H9 (cell line): ENCODE measurements around the gene TSR1. TPM values are rescaled to one million over a fixed set of nuclear protein-coding genes. Genes with fewer than 3 reads are reported as not detected.
A peak's percentile ranks its signal among the peaks of the same experiment; 100 is the strongest.

Experiments
- DNase-seq: peaks from one replicate; pipeline ENCODE4 v3.0.0-alpha.2; 2017
- H2AFZ ChIP-seq: one replicate; pipeline ENCODE4 v1.6.1; 2013; ENCODE audit warnings: mild to moderate bottlenecking, low read length, control low read depth, moderate library complexity
- H2AK5ac ChIP-seq: 2 replicates; pipeline ENCODE4 v1.6.1; 2013; ENCODE audit warnings: low read length, control low read depth, mixed read lengths; ENCODE audit not compliant: insufficient read length
- H2BK120ac ChIP-seq: one replicate; pipeline ENCODE4 v1.6.1; 2013; ENCODE audit warnings: low read depth, mild to moderate bottlenecking, low read length, control low read depth, inconsistent platforms; ENCODE audit not compliant: poor library complexity, severe bottlenecking
- H2BK12ac ChIP-seq: 2 replicates; pipeline ENCODE4 v1.6.1; 2013; ENCODE audit warnings: low read length, control low read depth, mixed read lengths, low read depth; ENCODE audit not compliant: insufficient read length
- H2BK15ac ChIP-seq: 2 replicates; pipeline ENCODE4 v1.6.1; 2013; ENCODE audit warnings: low read depth, low read length, control low read depth
- H2BK20ac ChIP-seq: one replicate; pipeline ENCODE4 v1.6.1; 2013; ENCODE audit warnings: low read depth, mild to moderate bottlenecking, low read length, control low read depth, inconsistent platforms; ENCODE audit not compliant: poor library complexity, severe bottlenecking
- H2BK5ac ChIP-seq: 2 replicates; pipeline ENCODE4 v1.6.1; 2013; ENCODE audit warnings: low read length, control low read depth, mixed read lengths; ENCODE audit not compliant: insufficient read length
- H3K14ac ChIP-seq: 2 replicates; pipeline ENCODE4 v1.6.1; 2013; ENCODE audit warnings: low read length, control low read depth; ENCODE audit not compliant: insufficient read depth
- H3K18ac ChIP-seq: 2 replicates; pipeline ENCODE4 v1.6.1; 2013; ENCODE audit warnings: low read depth, mild to moderate bottlenecking, mixed read lengths, low read length, control low read depth; ENCODE audit not compliant: insufficient read length
- H3K23ac ChIP-seq: 2 replicates; pipeline ENCODE4 v1.6.1; 2013; ENCODE audit warnings: low read length, control low read depth, mixed read lengths, low read depth; ENCODE audit not compliant: insufficient read length
- H3K23me2 ChIP-seq: 2 replicates; pipeline ENCODE4 v1.6.1; 2013; ENCODE audit warnings: low read depth, mild to moderate bottlenecking, mixed read lengths, low read length, control low read depth; ENCODE audit not compliant: insufficient read length, poor library complexity, severe bottlenecking
- H3K27ac ChIP-seq: 2 replicates; pipeline ENCODE4 v1.5.1; 2013; ENCODE audit warnings: low read length, control low read depth, mixed read lengths, low read depth; ENCODE audit not compliant: insufficient read length
- H3K27me3 ChIP-seq: 2 replicates; pipeline ENCODE4 v1.6.1; 2013; ENCODE audit warnings: low read length, control low read depth, inconsistent platforms; ENCODE audit not compliant: insufficient read depth
- H3K4ac ChIP-seq: 2 replicates; pipeline ENCODE4 v1.6.1; 2013; ENCODE audit warnings: low read depth, mild to moderate bottlenecking, control low read depth, inconsistent platforms, low read length, moderate library complexity
- H3K4me1 ChIP-seq: 2 replicates; pipeline ENCODE4 v1.6.1; 2013; ENCODE audit warnings: low read length, control low read depth, inconsistent platforms; ENCODE audit not compliant: insufficient read depth
- H3K4me2 ChIP-seq: 2 replicates; pipeline ENCODE4 v1.6.1; 2013; ENCODE audit warnings: low read length, control low read depth, mixed read lengths; ENCODE audit not compliant: insufficient read length, insufficient read depth
- H3K56ac ChIP-seq: 2 replicates; pipeline ENCODE4 v1.6.1; 2013; ENCODE audit warnings: low read depth, mild to moderate bottlenecking, mixed read lengths, low read length, control low read depth; ENCODE audit not compliant: insufficient read length
- H3K79me1 ChIP-seq: 2 replicates; pipeline ENCODE4 v1.6.1; 2013; ENCODE audit warnings: low read depth, mild to moderate bottlenecking, moderate library complexity, low read length, control low read depth, inconsistent platforms; ENCODE audit not compliant: insufficient read depth, poor library complexity, severe bottlenecking
- H3K79me2 ChIP-seq: 2 replicates; pipeline ENCODE4 v1.6.1; 2013; ENCODE audit warnings: low read length, control low read depth, inconsistent platforms; ENCODE audit not compliant: insufficient read depth
- H3K9ac ChIP-seq: 2 replicates; pipeline ENCODE4 v1.6.1; 2013; ENCODE audit warnings: low read length, control low read depth, mixed read lengths; ENCODE audit not compliant: insufficient read length; ENCODE audit errors: extremely low read depth
- H3K9me3 ChIP-seq: one replicate; pipeline ENCODE4 v1.6.1; 2013; ENCODE audit warnings: low read depth, low read length, inconsistent platforms; ENCODE audit not compliant: control insufficient read depth
- H3T11ph ChIP-seq: one replicate; pipeline ENCODE4 v1.6.1; 2013; ENCODE audit warnings: mild to moderate bottlenecking, low read length, control low read depth, inconsistent platforms
- H4K20me1 ChIP-seq: one replicate; pipeline ENCODE4 v1.6.1; 2013; ENCODE audit not compliant: control insufficient read depth, insufficient read length, insufficient read depth
- H4K5ac ChIP-seq: 2 replicates; pipeline ENCODE4 v1.6.1; 2013; ENCODE audit warnings: low read depth, mild to moderate bottlenecking, mixed read lengths, low read length, control low read depth; ENCODE audit not compliant: insufficient read length
- H4K8ac ChIP-seq: replicated peaks from 2 replicates; pipeline ENCODE4 v1.6.1; 2013; ENCODE audit warnings: low read length, control low read depth, mixed read lengths, low read depth; ENCODE audit not compliant: insufficient read length
- H4K91ac ChIP-seq: 2 replicates; pipeline ENCODE4 v1.6.1; 2013; ENCODE audit warnings: low read depth, mild to moderate bottlenecking, moderate library complexity, mixed read lengths, low read length, control low read depth; ENCODE audit not compliant: insufficient read length
- H3K27ac Mint-ChIP-seq, 3 experiments: 2 replicates in 2 of 3; 3 replicates in 1 of 3; pipeline ENCODE4 v1.8.0; 2020 to 2021; ENCODE audit warnings: mixed read lengths in 3 of 3, mild to moderate bottlenecking in 1 of 3, moderate library complexity in 1 of 3
- H3K27me3 Mint-ChIP-seq: 2 replicates; pipeline ENCODE4 v1.8.0; 2021; ENCODE audit warnings: low read depth, mild to moderate bottlenecking, moderate library complexity, mixed read lengths
- H3K36me3 Mint-ChIP-seq, 3 experiments: 2 replicates in 2 of 3; 3 replicates in 1 of 3; pipeline ENCODE4 v1.8.0; 2020 to 2021; ENCODE audit warnings: low read depth in 3 of 3, mixed read lengths in 3 of 3; ENCODE audit not compliant: insufficient read depth in 1 of 3
- H3K4me1 Mint-ChIP-seq, 2 experiments: 2 replicates each; pipeline ENCODE4 v1.8.0; 2020; ENCODE audit warnings: mixed read lengths in 2 of 2
- H3K4me3 Mint-ChIP-seq, 2 experiments: 2 replicates in 1 of 2; 3 replicates in 1 of 2; pipeline ENCODE4 v1.8.0; 2020 to 2021; ENCODE audit warnings: mild to moderate bottlenecking in 2 of 2, mixed read lengths in 2 of 2, moderate library complexity in 1 of 2
- H3K9me3 Mint-ChIP-seq, 2 experiments: 2 replicates in 1 of 2; 3 replicates in 1 of 2; pipeline ENCODE4 v1.8.0; 2020; ENCODE audit warnings: mild to moderate bottlenecking in 2 of 2, mixed read lengths in 2 of 2, moderate library complexity in 1 of 2
- WGBS: extraction: QIAGEN DNeasy Blood & Tissue Kit; methylation state at CpG from one replicate; pipeline ENCODE4 v1.1.7; 2013; ENCODE audit warnings: missing lambda C conversion rate, low lambda C conversion rate, mixed read lengths; ENCODE audit not compliant: insufficient read length; ENCODE audit errors: extremely low coverage; 5-methylcytosine and 5-hydroxymethylcytosine counted together
- total RNA-seq: library from RNA; stranded (reverse); gene quantifications from 2 replicates; pipeline ENCODE4 v1.2.1, GENCODE V29; 2021
- TF ChIP-seq, protein P1 (sequence below): fragments of 200-600 bp; sonication (generic); conservative IDR thresholded peaks from 3 replicates; pipeline ENCODE4 v1.8.0; 2021; ENCODE audit warnings: antibody characterized with exemption, mild to moderate bottlenecking

TSR1 gene
- total RNA-seq, 1 experiment from 2014 or later, result 81.1 TPM

DNA sequence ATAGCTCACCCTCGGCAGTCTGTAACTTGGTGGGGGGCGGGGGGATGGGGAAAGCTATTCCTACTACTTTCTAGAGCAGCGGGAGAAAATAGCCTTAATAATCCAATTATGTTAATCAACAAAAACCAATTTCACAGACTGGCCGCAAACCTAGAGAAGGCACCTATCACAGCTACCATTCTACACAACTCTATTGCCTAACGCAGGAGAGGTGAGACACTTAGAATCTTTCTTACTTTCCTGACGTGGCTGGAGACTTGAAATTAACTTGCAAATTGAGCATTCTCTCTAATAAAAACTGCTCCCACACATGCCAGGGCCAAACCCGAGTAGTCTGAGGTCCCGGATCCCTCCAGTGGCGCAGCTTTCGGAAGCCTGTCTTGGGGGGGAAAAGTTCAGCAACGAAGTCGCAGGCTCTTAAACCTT is 33.5 kb downstream of the TSR1 start:
- no peak overlapping the region for H4K8ac ChIP-seq
- peak overlapping the region; percentile 58 to 75 (median 62); a peak in 4 of 7 replicates for H3K27ac Mint-ChIP-seq
- H2BK12ac ChIP-seq, result no peak overlapping the region
- H3K4ac ChIP-seq, result no peak overlapping the region
- peaks cover 4% of the 10 kb centered on the region for H3K79me1 ChIP-seq
- H2AFZ ChIP-seq, result no peak overlapping the region
- H3K4me1 Mint-ChIP-seq, result peaks cover 7 to 15% of the 10 kb centered on the region in 2 experiments; a peak in 3 of 4 replicates
- TF ChIP-seq, protein P1, sequence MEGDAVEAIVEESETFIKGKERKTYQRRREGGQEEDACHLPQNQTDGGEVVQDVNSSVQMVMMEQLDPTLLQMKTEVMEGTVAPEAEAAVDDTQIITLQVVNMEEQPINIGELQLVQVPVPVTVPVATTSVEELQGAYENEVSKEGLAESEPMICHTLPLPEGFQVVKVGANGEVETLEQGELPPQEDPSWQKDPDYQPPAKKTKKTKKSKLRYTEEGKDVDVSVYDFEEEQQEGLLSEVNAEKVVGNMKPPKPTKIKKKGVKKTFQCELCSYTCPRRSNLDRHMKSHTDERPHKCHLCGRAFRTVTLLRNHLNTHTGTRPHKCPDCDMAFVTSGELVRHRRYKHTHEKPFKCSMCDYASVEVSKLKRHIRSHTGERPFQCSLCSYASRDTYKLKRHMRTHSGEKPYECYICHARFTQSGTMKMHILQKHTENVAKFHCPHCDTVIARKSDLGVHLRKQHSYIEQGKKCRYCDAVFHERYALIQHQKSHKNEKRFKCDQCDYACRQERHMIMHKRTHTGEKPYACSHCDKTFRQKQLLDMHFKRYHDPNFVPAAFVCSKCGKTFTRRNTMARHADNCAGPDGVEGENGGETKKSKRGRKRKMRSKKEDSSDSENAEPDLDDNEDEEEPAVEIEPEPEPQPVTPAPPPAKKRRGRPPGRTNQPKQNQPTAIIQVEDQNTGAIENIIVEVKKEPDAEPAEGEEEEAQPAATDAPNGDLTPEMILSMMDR, result no peak
- H3K9ac ChIP-seq, result peak overlapping the region; percentile 87
- WGBS, result no CpG with 5 or more reads among the region's 12 CpGs
- H4K91ac ChIP-seq, result no peak overlapping the region
- H3K9me3 ChIP-seq, result no peaks in the 10 kb centered on the region
- no peaks in the 10 kb centered on the region; the same call in 1 of the 2 replicates for H3K27me3 ChIP-seq
- no peak overlapping the region for H3T11ph ChIP-seq
- no peak overlapping the region for H3K56ac ChIP-seq
- no peak overlapping the region for H4K5ac ChIP-seq
- no peak for DNase-seq
- no peak overlapping the region for H3K23ac ChIP-seq
- no peak overlapping the region for H2BK15ac ChIP-seq
- H2BK120ac ChIP-seq, result no peak overlapping the region
- H3K79me2 ChIP-seq, result no peaks in the 10 kb centered on the region
- no peaks in the 10 kb centered on the region for H3K9me3 Mint-ChIP-seq
- peaks cover 3% of the 10 kb centered on the region; the same call in 1 of the 2 replicates for H3K27me3 Mint-ChIP-seq
- no peak overlapping the region for H3K18ac ChIP-seq
- H3K36me3 Mint-ChIP-seq, result peaks cover 13 to 39% (median 19%) of the 10 kb centered on the region in 3 experiments; a peak in 6 of 7 replicates
- no peak overlapping the region for H2BK5ac ChIP-seq
- H2BK20ac ChIP-seq, result no peak overlapping the region
- no peaks in the 10 kb centered on the region for H4K20me1 ChIP-seq
- H3K4me1 ChIP-seq, result no peaks in the 10 kb centered on the region
- no peak overlapping the region for H2AK5ac ChIP-seq
- H3K23me2 ChIP-seq, result peaks cover 5% of the 10 kb centered on the region
- H3K4me2 ChIP-seq, result peak overlapping the region; percentile 85
- no peak overlapping the region for H3K27ac ChIP-seq
- H3K14ac ChIP-seq, result no peak overlapping the region
- H3K4me3 Mint-ChIP-seq, result peak overlapping the region; percentile 83 to 94
